ENCODE data around the gene KCNJ16.

DNA sequence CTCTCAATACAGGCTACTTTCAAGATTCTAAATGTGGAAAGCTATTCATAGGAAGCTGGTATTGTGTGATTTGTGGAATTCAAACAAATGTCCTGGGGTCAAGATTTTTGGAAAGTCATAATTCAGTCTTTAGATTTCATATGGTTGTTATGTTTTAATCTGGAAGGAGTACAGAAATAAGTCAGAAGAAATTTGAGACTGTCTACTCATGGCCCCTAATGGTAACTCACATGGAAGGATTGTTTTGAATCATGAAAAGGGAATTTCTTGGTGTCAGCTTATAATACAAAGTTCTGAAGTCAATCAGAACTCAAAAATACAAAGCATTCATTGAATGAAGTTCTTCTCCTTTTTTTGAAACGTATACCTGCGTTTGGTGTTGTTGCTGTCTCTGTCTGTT lies 97.4 kb downstream of the KCNJ16 start:
- TF ChIP-seq, protein P1, sequence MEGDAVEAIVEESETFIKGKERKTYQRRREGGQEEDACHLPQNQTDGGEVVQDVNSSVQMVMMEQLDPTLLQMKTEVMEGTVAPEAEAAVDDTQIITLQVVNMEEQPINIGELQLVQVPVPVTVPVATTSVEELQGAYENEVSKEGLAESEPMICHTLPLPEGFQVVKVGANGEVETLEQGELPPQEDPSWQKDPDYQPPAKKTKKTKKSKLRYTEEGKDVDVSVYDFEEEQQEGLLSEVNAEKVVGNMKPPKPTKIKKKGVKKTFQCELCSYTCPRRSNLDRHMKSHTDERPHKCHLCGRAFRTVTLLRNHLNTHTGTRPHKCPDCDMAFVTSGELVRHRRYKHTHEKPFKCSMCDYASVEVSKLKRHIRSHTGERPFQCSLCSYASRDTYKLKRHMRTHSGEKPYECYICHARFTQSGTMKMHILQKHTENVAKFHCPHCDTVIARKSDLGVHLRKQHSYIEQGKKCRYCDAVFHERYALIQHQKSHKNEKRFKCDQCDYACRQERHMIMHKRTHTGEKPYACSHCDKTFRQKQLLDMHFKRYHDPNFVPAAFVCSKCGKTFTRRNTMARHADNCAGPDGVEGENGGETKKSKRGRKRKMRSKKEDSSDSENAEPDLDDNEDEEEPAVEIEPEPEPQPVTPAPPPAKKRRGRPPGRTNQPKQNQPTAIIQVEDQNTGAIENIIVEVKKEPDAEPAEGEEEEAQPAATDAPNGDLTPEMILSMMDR (IDR thresholded peaks at IDR 0.05), result no peak
- TF ChIP-seq SIN3A (IDR thresholded peaks at IDR 0.05; ENCODE audit: borderline replicate concordance, insufficient read depth, low read depth, low read length) (no peak), POLR2AphosphoS5 (IDR thresholded peaks at IDR 0.05; ENCODE audit: low read depth, low read length) (no peak)
- TF ChIP-seq, protein P2, sequence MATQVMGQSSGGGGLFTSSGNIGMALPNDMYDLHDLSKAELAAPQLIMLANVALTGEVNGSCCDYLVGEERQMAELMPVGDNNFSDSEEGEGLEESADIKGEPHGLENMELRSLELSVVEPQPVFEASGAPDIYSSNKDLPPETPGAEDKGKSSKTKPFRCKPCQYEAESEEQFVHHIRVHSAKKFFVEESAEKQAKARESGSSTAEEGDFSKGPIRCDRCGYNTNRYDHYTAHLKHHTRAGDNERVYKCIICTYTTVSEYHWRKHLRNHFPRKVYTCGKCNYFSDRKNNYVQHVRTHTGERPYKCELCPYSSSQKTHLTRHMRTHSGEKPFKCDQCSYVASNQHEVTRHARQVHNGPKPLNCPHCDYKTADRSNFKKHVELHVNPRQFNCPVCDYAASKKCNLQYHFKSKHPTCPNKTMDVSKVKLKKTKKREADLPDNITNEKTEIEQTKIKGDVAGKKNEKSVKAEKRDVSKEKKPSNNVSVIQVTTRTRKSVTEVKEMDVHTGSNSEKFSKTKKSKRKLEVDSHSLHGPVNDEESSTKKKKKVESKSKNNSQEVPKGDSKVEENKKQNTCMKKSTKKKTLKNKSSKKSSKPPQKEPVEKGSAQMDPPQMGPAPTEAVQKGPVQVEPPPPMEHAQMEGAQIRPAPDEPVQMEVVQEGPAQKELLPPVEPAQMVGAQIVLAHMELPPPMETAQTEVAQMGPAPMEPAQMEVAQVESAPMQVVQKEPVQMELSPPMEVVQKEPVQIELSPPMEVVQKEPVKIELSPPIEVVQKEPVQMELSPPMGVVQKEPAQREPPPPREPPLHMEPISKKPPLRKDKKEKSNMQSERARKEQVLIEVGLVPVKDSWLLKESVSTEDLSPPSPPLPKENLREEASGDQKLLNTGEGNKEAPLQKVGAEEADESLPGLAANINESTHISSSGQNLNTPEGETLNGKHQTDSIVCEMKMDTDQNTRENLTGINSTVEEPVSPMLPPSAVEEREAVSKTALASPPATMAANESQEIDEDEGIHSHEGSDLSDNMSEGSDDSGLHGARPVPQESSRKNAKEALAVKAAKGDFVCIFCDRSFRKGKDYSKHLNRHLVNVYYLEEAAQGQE (IDR thresholded peaks at IDR 0.05; ENCODE audit: insufficient read depth in 1 of 2, low read depth in 2 of 2, low read length in 1 of 2), result no peak
